Urinary bladder (tissue), 4 donors: ENCODE data around the gene C1QTNF12. TPM values are rescaled to one million over a fixed set of nuclear protein-coding genes. Genes with fewer than 3 reads are reported as not detected.

Experiments
- DNase-seq: peaks from one replicate; pipeline ENCODE4 v3.0.0-alpha.2; 2015; ENCODE audit errors: extremely low spot score
- H3K27ac ChIP-seq: one replicate; pipeline ENCODE4 v1.5.1; 2013; ENCODE audit warnings: low read depth, mild to moderate bottlenecking, moderate library complexity
- H3K36me3 ChIP-seq: one replicate; pipeline ENCODE4 v1.6.1; 2013; ENCODE audit warnings: mild to moderate bottlenecking, moderate library complexity; ENCODE audit not compliant: insufficient read depth
- H3K4me1 ChIP-seq: one replicate; pipeline ENCODE4 v1.6.1; 2013; ENCODE audit warnings: mild to moderate bottlenecking, moderate library complexity; ENCODE audit not compliant: insufficient read depth
- H3K4me3 ChIP-seq: one replicate; pipeline ENCODE4 v1.5.1; 2013; ENCODE audit warnings: low read depth, low read length
- WGBS: extraction: QIAGEN DNeasy Blood & Tissue Kit; methylation state at CpG from one replicate; pipeline ENCODE4 v1.1.7; 2013; 5-methylcytosine and 5-hydroxymethylcytosine counted together
- polyA plus RNA-seq: library from polyadenylated mRNA; stranded (reverse); fragments of 200-250 nt; gene quantifications from one replicate; pipeline ENCODE4 v1.2.3, GENCODE V29; 2013
- total RNA-seq: library from RNA; depleted of rRNA; stranded (reverse); fragments of >200 nt; gene quantifications from one replicate; pipeline ENCODE4 v1.2.3, GENCODE V29; 2014
- donor health status: healthy with polysubstance abuse.
- donor health status: healthy.

C1QTNF12 gene
- total and polyA plus RNA-seq, 2 donors = 0.53 to 0.99 TPM

- peaks cover 2% of the 10 kb centered on the region for H3K36me3 ChIP-seq
- no peaks in the 10 kb centered on the region for H3K4me1 ChIP-seq
- DNase-seq = no peak
- H3K27ac ChIP-seq = no peak overlapping the region
- WGBS = 88% methylated on average over 28 of the region's 28 CpGs
- no peak overlapping the region for H3K4me3 ChIP-seq
Measured at GRCh38 chr1:1228596-1229321, 17.8 kb downstream of the C1QTNF12 start.

DNA sequence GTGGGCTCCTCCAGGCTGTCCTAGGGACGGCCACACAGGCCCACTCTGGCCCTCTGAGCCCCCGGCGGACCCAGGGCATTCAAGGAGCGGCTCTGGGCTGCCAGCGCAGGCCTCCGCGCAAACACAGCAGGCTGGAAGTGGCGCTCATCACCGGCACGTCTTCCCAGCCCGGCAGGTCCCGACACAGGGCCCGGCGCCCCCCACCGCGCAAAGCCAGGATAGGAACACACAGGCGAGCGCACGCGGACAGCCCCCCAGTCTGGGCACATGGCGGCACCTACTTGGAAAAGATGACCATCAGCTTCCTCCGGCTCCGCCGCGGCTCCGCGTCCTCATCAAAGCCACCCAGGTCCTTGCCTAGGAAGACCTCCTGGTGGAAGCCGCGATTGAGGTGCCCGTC lies 18.3 kb downstream of the C1QTNF12 start:
- Histone ChIP-seq H3K27ac (no peak overlapping the region), H3K4me3 (no peak overlapping the region), H3K4me1 (no peaks in the 10 kb centered on the region), H3K36me3 (peaks cover 2% of the 10 kb centered on the region)
- 91% methylated on average over 30 of the region's 30 CpGs for WGBS
- no peak for DNase-seq

DNA sequence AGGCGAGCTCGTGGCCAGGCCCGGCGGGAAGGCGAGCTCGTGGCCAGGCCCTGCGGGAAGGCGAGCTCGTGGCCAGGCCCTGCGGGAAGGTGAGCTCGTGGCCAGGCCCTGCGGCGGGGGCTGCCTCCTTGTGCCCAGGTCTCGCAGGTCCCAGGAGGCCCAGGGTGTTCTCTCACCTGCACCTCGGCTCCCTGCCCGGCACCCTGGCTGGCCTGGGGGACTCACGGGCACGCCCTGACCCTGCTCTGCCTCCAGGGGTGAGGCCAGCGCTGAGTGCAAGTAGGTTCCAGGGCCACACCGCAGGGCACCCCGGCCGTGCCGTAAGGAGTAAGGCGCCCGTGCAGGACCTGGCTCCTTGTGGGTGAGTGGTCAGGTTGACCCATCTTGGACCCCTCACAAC lies 19.1 kb downstream of the C1QTNF12 start:
- 97% methylated on average over 25 of the region's 25 CpGs for WGBS
- Histone ChIP-seq H3K4me1 (no peaks in the 10 kb centered on the region), H3K27ac (no peak overlapping the region), H3K4me3 (no peak overlapping the region), H3K36me3 (peaks cover 2% of the 10 kb centered on the region)
- DNase-seq = no peak

- 90% methylated on average over 44 of the region's 44 CpGs for WGBS
- H3K27ac ChIP-seq = no peak overlapping the region
- DNase-seq = no peak
- no peaks in the 10 kb centered on the region for H3K4me1 ChIP-seq
- no peak overlapping the region for H3K4me3 ChIP-seq
- peaks cover 2% of the 10 kb centered on the region for H3K36me3 ChIP-seq
Measured at GRCh38 chr1:1226566-1227362, 19.8 kb downstream of the C1QTNF12 start.

- Histone ChIP-seq H3K36me3 (peaks cover 4% of the 10 kb centered on the region), H3K4me3 (no peak overlapping the region), H3K4me1 (no peaks in the 10 kb centered on the region), H3K27ac (no peak overlapping the region)
- WGBS = 87% methylated on average over 18 of the region's 18 CpGs
- no peak for DNase-seq
Measured at GRCh38 chr1:1225913-1226312, 20.6 kb downstream of the C1QTNF12 start.

DNA sequence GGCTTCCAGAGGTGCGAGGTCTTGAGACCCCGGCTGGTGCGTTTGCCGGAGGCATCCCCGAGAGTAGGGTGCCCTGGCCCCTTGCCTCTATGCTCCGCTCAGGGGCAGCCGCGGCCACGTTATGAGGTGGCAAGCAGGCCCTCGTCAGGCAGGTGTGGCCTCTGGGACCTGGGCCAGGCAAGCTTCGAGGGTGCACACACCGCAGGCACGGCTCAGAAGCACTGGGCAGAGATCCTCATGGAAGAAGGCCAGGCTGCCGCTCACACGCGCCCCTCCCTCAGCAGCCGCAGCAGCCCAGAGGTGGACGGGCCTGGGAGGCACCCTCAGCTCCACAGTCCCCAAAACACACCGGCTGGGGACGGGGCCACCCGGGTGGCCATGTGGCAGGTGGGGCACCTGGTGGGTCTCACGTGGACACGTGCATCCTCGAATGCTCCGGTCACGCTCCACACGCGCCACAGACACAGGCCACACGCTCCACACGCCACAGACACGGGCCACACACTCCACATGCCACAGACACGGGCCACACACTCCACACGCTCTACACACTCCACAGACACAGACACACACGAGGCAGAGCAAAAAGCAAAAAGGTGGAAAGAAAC lies 21.2 kb downstream of the C1QTNF12 start:
- no peak overlapping the region for H3K27ac ChIP-seq
- peaks cover 6% of the 10 kb centered on the region for H3K36me3 ChIP-seq
- DNase-seq = no peak
- no peaks in the 10 kb centered on the region for H3K4me1 ChIP-seq
- no peak overlapping the region for H3K4me3 ChIP-seq
- 88% methylated on average over 34 of the region's 34 CpGs for whole genome bisulfite sequencing

GRCh38 chr1:1223891-1224290 lies 22.6 kb downstream of the C1QTNF12 start:
- H3K36me3 ChIP-seq = peaks cover 6% of the 10 kb centered on the region
- DNase-seq = no peak
- no peak overlapping the region for H3K27ac ChIP-seq
- H3K4me1 ChIP-seq = no peaks in the 10 kb centered on the region
- H3K4me3 ChIP-seq = no peak overlapping the region
- WGBS = 93% methylated on average over 21 of the region's 21 CpGs

DNA sequence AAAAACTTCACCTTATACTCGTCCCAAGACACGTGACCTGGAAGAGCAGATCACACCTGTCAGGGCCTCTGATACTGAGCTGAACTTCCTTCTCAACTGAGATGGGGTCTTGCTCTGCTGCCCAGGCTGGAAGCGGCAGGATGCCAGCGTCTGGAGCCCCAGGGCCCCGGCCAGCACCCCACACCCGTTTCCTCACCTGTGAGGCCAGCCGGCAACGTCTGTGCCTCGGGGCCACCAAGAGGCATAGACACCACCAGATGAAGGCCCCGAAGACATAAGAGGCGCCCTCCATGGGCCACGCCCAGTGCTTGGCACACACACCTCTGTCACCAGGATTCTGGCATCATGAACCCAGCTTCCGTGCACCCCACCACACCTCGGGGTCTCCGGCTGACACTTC lies 23.2 kb downstream of the C1QTNF12 start:
- 95% methylated on average over 15 of the region's 15 CpGs for WGBS
- H3K27ac ChIP-seq = no peak overlapping the region
- peaks cover 6% of the 10 kb centered on the region for H3K36me3 ChIP-seq
- no peak for DNase-seq
- no peaks in the 10 kb centered on the region for H3K4me1 ChIP-seq
- H3K4me3 ChIP-seq = no peak overlapping the region

GRCh38 chr1:1222575-1223225 lies 23.8 kb downstream of the C1QTNF12 start:
- no peak overlapping the region for H3K4me3 ChIP-seq
- 92% methylated on average over 44 of the region's 44 CpGs for WGBS
- no peak for DNase-seq
- H3K36me3 ChIP-seq = peaks cover 6% of the 10 kb centered on the region
- no peak overlapping the region for H3K27ac ChIP-seq
- H3K4me1 ChIP-seq = no peaks in the 10 kb centered on the region

DNA sequence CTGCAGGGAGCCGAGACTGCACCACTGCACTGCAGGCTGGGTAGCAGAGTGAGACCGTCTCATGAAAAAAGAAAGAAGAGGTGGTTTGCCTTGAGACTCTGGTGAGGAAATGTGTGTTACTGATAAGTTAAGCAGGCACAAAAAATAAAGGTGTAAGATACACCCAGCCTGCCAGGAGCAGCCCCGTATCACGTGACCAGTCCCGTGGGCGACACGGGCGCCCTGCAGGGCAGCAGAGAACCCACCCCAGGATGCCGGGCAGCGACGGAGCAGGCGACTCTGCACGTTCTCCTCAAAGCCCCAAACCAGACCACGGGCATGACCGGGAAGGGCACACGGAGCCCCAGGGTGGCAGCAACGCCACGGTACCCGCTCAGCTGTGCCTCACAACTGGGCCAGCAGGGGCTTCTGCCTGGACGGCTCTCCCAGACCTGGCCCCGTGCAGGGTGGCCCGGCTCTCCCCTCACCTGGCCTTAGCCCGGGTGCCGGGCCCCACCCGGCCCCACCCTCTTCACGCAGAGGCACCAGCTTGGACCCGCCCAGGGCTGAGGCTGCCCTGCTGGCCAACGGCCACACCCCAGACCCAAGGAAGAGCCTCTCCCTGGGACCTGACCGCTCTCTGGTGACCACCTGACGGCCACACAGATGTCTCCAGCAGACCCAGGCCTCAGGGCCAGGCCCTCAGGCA lies 24.5 kb downstream of the C1QTNF12 start:
- H3K27ac ChIP-seq = no peak overlapping the region
- no peak for DNase-seq
- no peak overlapping the region for H3K4me3 ChIP-seq
- peaks cover 6% of the 10 kb centered on the region for H3K36me3 ChIP-seq
- WGBS = 87% methylated on average over 30 of the region's 30 CpGs
- H3K4me1 ChIP-seq = no peaks in the 10 kb centered on the region

DNA sequence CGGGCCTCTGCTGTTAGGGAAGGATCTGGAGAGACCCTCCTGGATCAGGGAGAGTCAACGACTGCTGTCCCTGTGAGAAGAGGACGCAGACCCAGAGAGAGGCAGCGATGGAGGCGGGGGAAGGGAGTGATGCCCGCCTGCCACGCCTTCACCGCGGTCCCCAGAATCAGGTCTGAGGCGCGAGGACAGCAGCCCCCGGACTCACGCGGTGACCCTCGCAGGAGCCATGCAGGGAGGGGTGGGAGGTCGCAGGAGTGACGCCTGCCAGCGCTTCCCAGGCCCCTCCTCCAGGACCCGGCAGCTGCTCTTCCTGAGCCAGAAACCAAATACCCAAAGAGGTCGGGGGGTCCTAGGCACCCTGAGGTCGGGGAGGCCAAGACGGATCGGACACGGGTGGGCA lies 26.3 kb downstream of the C1QTNF12 start:
- Histone ChIP-seq H3K4me1 (no peaks in the 10 kb centered on the region), H3K4me3 (no peak overlapping the region), H3K27ac (no peak overlapping the region), H3K36me3 (peaks cover 6% of the 10 kb centered on the region)
- no peak for DNase-seq
- WGBS = 88% methylated on average over 24 of the region's 24 CpGs

DNA sequence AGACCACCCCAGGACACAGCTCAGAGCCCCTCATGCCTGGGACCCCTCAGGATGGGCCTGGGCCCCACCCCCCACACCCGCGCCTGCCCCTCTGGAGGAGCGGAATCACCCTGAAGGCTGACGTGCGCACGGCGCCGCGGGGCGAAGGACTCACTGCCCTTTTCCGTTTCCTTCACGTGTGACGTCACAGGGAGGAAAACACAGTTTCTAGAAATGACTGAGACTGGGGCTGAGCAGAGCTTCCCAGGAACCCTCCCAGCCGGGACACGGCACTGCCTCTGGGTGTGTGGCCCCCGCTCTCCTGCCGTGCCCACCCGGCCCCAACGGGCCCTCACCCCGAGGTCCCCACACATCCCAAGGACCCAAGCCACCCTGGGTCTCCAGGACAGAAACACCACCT lies 27.2 kb downstream of the C1QTNF12 start:
- no peak overlapping the region for H3K27ac ChIP-seq
- peaks cover 6% of the 10 kb centered on the region for H3K36me3 ChIP-seq
- no peak overlapping the region for H3K4me3 ChIP-seq
- no peaks in the 10 kb centered on the region for H3K4me1 ChIP-seq
- WGBS = 92% methylated on average over 20 of the region's 20 CpGs
- DNase-seq = no peak

DNA sequence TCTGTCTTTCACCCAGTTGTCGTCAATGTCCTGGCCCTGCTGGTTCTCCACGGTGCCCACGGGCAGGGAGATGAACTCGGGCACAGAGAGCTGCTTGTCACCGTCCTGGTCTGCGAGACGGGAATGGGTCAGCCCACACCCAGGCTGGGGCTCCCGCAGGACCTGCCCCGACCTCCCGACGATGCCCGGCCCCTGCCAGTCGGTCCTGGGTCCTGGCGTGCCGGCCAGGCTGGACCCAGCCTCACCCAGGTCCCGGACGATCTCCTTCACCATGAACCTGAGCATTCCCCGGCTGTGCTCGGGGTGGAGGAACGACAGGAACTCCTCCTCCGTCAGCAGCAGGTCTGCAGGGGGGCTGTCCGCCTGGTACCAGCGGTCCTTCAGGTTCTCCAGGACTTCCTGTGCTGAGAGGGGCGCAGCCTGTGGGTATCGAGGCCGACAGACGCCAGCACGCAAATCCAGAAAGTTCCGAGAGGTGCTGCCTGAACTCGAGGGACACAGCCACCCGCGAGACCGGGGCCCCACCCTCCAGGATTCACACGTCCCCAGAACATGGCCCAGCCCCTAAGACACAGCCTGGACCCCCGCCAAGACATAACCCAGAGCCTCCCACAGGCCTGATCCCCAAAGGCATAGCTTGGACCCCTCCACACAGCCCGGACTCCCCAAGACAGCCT lies 27.9 kb downstream of the C1QTNF12 start:
- H3K27ac ChIP-seq = no peak overlapping the region
- 93% methylated on average over 36 of the region's 36 CpGs for WGBS
- no peaks in the 10 kb centered on the region for H3K4me1 ChIP-seq
- no peak overlapping the region for H3K4me3 ChIP-seq
- no peak for DNase-seq
- H3K36me3 ChIP-seq = peaks cover 6% of the 10 kb centered on the region
